ENCODE measurements around the gene IQCM. TPM values are rescaled to one million over a fixed set of nuclear protein-coding genes. Genes with fewer than 3 reads are reported as not detected.
"Not testable (repeated sequence)": the region's sequence is repeated elsewhere in the genome, so short reads cannot be mapped to it uniquely, and the experiment has no call there.

Gene IQCM
- polyA plus RNA-seq, 1 experiment = 0.05 TPM

- H3K27ac ChIP-seq (ENCODE audit: low read depth, low read length) = no peak overlapping the region
- no peak overlapping the region for H3K4me3 ChIP-seq (ENCODE audit: low read depth, low read length)
- CTCF ChIA-PET = no interaction called here
- DNase-seq (ENCODE audit: low read depth, low spot score) = no peak
- no peaks in the 10 kb centered on the region for H3K9me3 ChIP-seq (ENCODE audit: control insufficient read depth, insufficient read depth, low read length)
- no peaks in the 10 kb centered on the region for H3K27me3 ChIP-seq (ENCODE audit: control insufficient read depth, insufficient read depth, low read length)
- POLR2A ChIA-PET = no interaction called here
- TF ChIP-seq CTCF (IDR thresholded peaks at IDR 0.05; ENCODE audit: low read depth, low read length) = no peak
These were observed 472.0 kb downstream of the IQCM start for GRCh38 chr4:149343614-149344013.

GRCh38 chr4:149341117-149341516 is 474.5 kb downstream of the IQCM start:
- POLR2A ChIA-PET; CTCF ChIA-PET; DNase-seq (ENCODE audit: low read depth, low spot score): not testable (repeated sequence)

GRCh38 chr4:149328161-149328560 is 487.5 kb downstream of the IQCM start:
- POLR2A ChIA-PET = no interaction called here

More at GRCh38 chr4:149341117-149341516, 474.5 kb downstream of the IQCM start:
- H3K9me3 ChIP-seq (ENCODE audit: control insufficient read depth, insufficient read depth, low read length); H3K27ac ChIP-seq (ENCODE audit: low read depth, low read length); H3K4me3 ChIP-seq (ENCODE audit: low read depth, low read length); H3K27me3 ChIP-seq (ENCODE audit: control insufficient read depth, insufficient read depth, low read length): not testable (repeated sequence)

GRCh38 chr4:149322203-149322602 is 493.4 kb downstream of the IQCM start:
- DNase-seq (ENCODE audit: low read depth, low spot score) = no peak
- H3K4me3 ChIP-seq (ENCODE audit: low read depth, low read length) = no peak overlapping the region
- H3K27me3 ChIP-seq (ENCODE audit: control insufficient read depth, insufficient read depth, low read length) = no peaks in the 10 kb centered on the region
- ChIA-PET POLR2A (no interaction called here), CTCF (no interaction called here)
- H3K9me3 ChIP-seq (ENCODE audit: control insufficient read depth, insufficient read depth, low read length) = no peaks in the 10 kb centered on the region
- no peak for TF ChIP-seq CTCF (IDR thresholded peaks at IDR 0.05; ENCODE audit: low read depth, low read length)
- H3K27ac ChIP-seq (ENCODE audit: low read depth, low read length) = no peak overlapping the region

More at GRCh38 chr4:149328161-149328560, 487.5 kb downstream of the IQCM start:
- Histone ChIP-seq H3K27ac (ENCODE audit: low read depth, low read length) (no peak overlapping the region), H3K9me3 (ENCODE audit: control insufficient read depth, insufficient read depth, low read length) (no peaks in the 10 kb centered on the region), H3K4me3 (ENCODE audit: low read depth, low read length) (no peak overlapping the region), H3K27me3 (ENCODE audit: control insufficient read depth, insufficient read depth, low read length) (no peaks in the 10 kb centered on the region)
- CTCF ChIA-PET = no interaction called here
- no peak for TF ChIP-seq CTCF (IDR thresholded peaks at IDR 0.05; ENCODE audit: low read depth, low read length)
- DNase-seq (ENCODE audit: low read depth, low spot score) = no peak

GRCh38 chr4:149321438-149321837 is 494.2 kb downstream of the IQCM start:
- Histone ChIP-seq H3K27me3 (ENCODE audit: control insufficient read depth, insufficient read depth, low read length) (no peaks in the 10 kb centered on the region), H3K27ac (ENCODE audit: low read depth, low read length) (no peak overlapping the region), H3K9me3 (ENCODE audit: control insufficient read depth, insufficient read depth, low read length) (no peaks in the 10 kb centered on the region), H3K4me3 (ENCODE audit: low read depth, low read length) (no peak overlapping the region)
- ChIA-PET CTCF (no interaction called here), POLR2A (no interaction called here)
- no peak for TF ChIP-seq CTCF (IDR thresholded peaks at IDR 0.05; ENCODE audit: low read depth, low read length)
- no peak for DNase-seq (ENCODE audit: low read depth, low spot score)

- CTCF ChIA-PET = no interaction called here
- Histone ChIP-seq H3K4me3 (ENCODE audit: low read depth, low read length) (no peak overlapping the region), H3K27ac (ENCODE audit: low read depth, low read length) (no peak overlapping the region), H3K9me3 (ENCODE audit: control insufficient read depth, insufficient read depth, low read length) (no peaks in the 10 kb centered on the region), H3K27me3 (ENCODE audit: control insufficient read depth, insufficient read depth, low read length) (no peaks in the 10 kb centered on the region)
- POLR2A ChIA-PET = no interaction called here
- no peak for DNase-seq (ENCODE audit: low read depth, low spot score)
- TF ChIP-seq CTCF (IDR thresholded peaks at IDR 0.05; ENCODE audit: low read depth, low read length) = no peak
These were observed 504.6 kb downstream of the IQCM start for GRCh38 chr4:149311076-149311475.

Measured in AG04450 (cell line).